Measurements from ENCODE around the gene CEP170B.

DNA sequence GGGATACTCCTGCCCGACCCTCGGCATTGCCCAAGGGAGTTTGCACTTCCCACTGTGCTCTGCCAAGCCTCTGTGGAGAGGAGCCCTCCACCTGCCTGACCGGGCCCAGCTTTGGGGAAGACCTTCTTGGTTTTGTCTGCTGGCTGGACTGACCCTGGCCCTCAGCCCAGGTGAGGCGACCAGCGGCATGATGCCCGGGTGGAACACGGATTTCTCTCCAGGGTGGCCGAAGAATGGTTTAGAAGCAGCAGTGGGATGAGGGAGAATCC is 48.5 kb upstream of the CEP170B start:
- TF ChIP-seq PHF8 (IDR thresholded peaks at IDR 0.05; ENCODE audit: borderline replicate concordance, low read depth) (no peak), JUN (IDR thresholded peaks at IDR 0.05) (no peak), ZFP36 (IDR thresholded peaks at IDR 0.05; ENCODE audit: borderline replicate concordance, partially characterized antibody) (no peak)
